Measurements from ENCODE around the gene SCO2. TPM values are rescaled to one million over a fixed set of nuclear protein-coding genes. Genes with fewer than 3 reads are reported as not detected.

The SCO2 gene
- total and polyA plus RNA-seq, 10 of the 15 experiments (the other 5 are each of a cell fraction or from before 2014, with no cell fraction given) = 0.18 to 16.0 (median 2.4) TPM; not detected in 1

DNA sequence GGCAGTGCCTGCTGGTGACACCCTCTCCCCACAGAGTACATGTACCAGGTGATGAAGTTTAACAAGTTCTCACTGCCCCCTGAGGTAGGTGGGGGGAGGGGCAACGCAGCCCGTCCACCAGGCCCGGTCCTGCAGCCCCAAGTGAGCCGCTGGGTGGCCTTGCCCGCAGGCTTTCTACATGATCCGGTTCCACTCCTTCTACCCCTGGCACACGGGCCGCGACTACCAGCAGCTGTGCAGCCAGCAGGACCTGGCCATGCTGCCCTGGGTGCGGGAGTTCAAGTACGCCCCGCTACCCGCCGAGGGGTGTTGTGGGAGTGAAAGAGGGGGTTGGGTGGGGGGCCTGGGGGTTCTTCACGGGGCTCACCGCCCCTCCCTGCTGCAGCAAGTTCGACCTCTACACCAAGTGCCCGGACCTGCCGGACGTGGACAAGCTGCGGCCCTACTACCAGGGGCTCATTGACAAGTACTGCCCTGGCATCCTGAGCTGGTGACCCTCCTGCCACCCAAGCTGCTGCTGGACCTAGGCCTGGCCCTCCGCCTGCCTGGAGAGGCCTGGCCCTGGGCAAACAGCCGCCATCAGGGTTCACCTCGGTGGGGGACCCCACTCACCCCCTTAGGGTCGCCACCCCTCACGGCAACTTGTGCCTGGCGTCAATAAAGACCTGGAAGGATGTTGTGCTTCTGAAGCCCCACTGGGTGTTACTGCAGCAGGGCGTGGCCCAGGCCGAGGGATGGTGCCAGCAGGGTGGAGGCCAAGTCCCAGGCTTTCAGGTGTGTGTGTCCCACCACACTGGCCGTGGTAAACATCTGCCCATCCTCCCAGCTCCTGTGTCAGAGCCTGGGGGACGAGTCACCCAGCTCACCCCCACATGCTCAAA is 35.8 kb downstream of the SCO2 start:
- no peaks in the 10 kb centered on the region for H3K27me3 ChIP-seq (replicated peaks in 1 of 2; ENCODE audit: control insufficient read depth in 2 of 2, insufficient read depth in 2 of 2, low read length in 1 of 2)
- no peaks in the 10 kb centered on the region for H4K20me1 ChIP-seq (ENCODE audit: control insufficient read depth, insufficient read depth)
- no peak overlapping the region for H3K4me3 ChIP-seq
- H3K79me2 ChIP-seq (ENCODE audit: control insufficient read depth, insufficient read depth, low read length) = no peaks in the 10 kb centered on the region
- WGBS (ENCODE audit: insufficient coverage, insufficient replicate concordance, low lambda C conversion rate, missing lambda C conversion rate) = 74% methylated on average over 20 of the region's 31 CpGs
- no peak for ATAC-seq
- ChIA-PET CTCF (no interaction called here), SMC1A (ENCODE audit: uncharacterized antibody, unreplicated experiment) (no interaction called here), RAD21 (ENCODE audit: unreplicated experiment) (interaction anchor here (0.6 kb wide), 1 partner anchor 165 kb away, joined by 3 read pairs; no protein-coding TSS in a partner anchor), POLR2A (no interaction called here)
- H2AFZ ChIP-seq (ENCODE audit: control insufficient read depth, low read depth, low read length) = no peak overlapping the region
- no peak overlapping the region for H3K4me2 ChIP-seq (ENCODE audit: control insufficient read depth, insufficient read depth)
- H3K4me1 ChIP-seq (ENCODE audit: control insufficient read depth, insufficient read depth, low read length) = peaks cover 5% of the 10 kb centered on the region
- TF ChIP-seq PAX8 (IDR thresholded peaks at IDR 0.05) = no peak
- TF ChIP-seq, protein P1, sequence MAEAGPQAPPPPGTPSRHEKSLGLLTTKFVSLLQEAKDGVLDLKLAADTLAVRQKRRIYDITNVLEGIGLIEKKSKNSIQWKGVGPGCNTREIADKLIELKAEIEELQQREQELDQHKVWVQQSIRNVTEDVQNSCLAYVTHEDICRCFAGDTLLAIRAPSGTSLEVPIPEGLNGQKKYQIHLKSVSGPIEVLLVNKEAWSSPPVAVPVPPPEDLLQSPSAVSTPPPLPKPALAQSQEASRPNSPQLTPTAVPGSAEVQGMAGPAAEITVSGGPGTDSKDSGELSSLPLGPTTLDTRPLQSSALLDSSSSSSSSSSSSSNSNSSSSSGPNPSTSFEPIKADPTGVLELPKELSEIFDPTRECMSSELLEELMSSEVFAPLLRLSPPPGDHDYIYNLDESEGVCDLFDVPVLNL (IDR thresholded peaks at IDR 0.05; ENCODE audit: low read depth, low read length) = no peak
- TF ChIP-seq SPI1 (IDR thresholded peaks at IDR 0.05; ENCODE audit: borderline replicate concordance, insufficient read depth, low read depth, low read length) = no peak
- TF ChIP-seq JUND (IDR thresholded peaks at IDR 0.05; ENCODE audit: low read depth, low read length) = no peak
- no peak for TF ChIP-seq RELA (IDR thresholded peaks at IDR 0.05; ENCODE audit: borderline replicate concordance, partially characterized antibody)
- TF ChIP-seq CREB1 (IDR thresholded peaks at IDR 0.05; ENCODE audit: low read depth) = no peak
- no peak for TF ChIP-seq CEBPB (IDR thresholded peaks at IDR 0.05; ENCODE audit: borderline replicate concordance in 1 of 2, low read depth in 2 of 2, low read length in 2 of 2)
- no peak for TF ChIP-seq RAD51 (IDR thresholded peaks at IDR 0.05)
- TF ChIP-seq, protein P2, sequence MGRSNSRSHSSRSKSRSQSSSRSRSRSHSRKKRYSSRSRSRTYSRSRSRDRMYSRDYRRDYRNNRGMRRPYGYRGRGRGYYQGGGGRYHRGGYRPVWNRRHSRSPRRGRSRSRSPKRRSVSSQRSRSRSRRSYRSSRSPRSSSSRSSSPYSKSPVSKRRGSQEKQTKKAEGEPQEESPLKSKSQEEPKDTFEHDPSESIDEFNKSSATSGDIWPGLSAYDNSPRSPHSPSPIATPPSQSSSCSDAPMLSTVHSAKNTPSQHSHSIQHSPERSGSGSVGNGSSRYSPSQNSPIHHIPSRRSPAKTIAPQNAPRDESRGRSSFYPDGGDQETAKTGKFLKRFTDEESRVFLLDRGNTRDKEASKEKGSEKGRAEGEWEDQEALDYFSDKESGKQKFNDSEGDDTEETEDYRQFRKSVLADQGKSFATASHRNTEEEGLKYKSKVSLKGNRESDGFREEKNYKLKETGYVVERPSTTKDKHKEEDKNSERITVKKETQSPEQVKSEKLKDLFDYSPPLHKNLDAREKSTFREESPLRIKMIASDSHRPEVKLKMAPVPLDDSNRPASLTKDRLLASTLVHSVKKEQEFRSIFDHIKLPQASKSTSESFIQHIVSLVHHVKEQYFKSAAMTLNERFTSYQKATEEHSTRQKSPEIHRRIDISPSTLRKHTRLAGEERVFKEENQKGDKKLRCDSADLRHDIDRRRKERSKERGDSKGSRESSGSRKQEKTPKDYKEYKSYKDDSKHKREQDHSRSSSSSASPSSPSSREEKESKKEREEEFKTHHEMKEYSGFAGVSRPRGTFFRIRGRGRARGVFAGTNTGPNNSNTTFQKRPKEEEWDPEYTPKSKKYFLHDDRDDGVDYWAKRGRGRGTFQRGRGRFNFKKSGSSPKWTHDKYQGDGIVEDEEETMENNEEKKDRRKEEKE (IDR thresholded peaks at IDR 0.05) = no peak
- TF ChIP-seq RFX5 (IDR thresholded peaks at IDR 0.05; ENCODE audit: low read depth, low read length) = no peak
- TF ChIP-seq EZH2 (IDR thresholded peaks at IDR 0.05; ENCODE audit: borderline replicate concordance, control insufficient read depth, low read depth, low read length) = no peak
- TF ChIP-seq, protein P3, sequence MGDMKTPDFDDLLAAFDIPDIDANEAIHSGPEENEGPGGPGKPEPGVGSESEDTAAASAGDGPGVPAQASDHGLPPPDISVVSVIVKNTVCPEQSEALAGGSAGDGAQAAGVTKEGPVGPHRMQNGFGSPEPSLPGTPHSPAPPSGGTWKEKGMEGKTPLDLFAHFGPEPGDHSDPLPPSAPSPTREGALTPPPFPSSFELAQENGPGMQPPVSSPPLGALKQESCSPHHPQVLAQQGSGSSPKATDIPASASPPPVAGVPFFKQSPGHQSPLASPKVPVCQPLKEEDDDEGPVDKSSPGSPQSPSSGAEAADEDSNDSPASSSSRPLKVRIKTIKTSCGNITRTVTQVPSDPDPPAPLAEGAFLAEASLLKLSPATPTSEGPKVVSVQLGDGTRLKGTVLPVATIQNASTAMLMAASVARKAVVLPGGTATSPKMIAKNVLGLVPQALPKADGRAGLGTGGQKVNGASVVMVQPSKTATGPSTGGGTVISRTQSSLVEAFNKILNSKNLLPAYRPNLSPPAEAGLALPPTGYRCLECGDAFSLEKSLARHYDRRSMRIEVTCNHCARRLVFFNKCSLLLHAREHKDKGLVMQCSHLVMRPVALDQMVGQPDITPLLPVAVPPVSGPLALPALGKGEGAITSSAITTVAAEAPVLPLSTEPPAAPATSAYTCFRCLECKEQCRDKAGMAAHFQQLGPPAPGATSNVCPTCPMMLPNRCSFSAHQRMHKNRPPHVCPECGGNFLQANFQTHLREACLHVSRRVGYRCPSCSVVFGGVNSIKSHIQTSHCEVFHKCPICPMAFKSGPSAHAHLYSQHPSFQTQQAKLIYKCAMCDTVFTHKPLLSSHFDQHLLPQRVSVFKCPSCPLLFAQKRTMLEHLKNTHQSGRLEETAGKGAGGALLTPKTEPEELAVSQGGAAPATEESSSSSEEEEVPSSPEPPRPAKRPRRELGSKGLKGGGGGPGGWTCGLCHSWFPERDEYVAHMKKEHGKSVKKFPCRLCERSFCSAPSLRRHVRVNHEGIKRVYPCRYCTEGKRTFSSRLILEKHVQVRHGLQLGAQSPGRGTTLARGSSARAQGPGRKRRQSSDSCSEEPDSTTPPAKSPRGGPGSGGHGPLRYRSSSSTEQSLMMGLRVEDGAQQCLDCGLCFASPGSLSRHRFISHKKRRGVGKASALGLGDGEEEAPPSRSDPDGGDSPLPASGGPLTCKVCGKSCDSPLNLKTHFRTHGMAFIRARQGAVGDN (IDR thresholded peaks at IDR 0.05) = no peak
- TF ChIP-seq NBN (IDR thresholded peaks at IDR 0.05) = no peak
- H3K27ac ChIP-seq (ENCODE audit: control insufficient read depth, insufficient read depth) = no peak overlapping the region
- in situ Hi-C loops (cut with MboI) = loop anchor here (10.0 kb wide), 1 partner anchor 235 kb away; the partner anchor contains the start of gene HDAC10
- BruUV-seq (replicated peaks) = no TSS peak
- intact Hi-C loops (cut with micrococcal nuclease; ENCODE audit: unreplicated experiment) = no loop called here
- H3K9me3 ChIP-seq (replicated peaks; ENCODE audit: control insufficient read depth, insufficient read depth, low read length) = no peaks in the 10 kb centered on the region
- no peak for DNase-seq (ENCODE audit: low read depth, low spot score)
- no peak overlapping the region for H3K9ac ChIP-seq (ENCODE audit: control insufficient read depth, insufficient read depth, low read length)
- no peaks in the 10 kb centered on the region for H3K36me3 ChIP-seq (ENCODE audit: control insufficient read depth in 2 of 2, insufficient read depth in 2 of 2, low read length in 1 of 2)
- no peak for FAIRE-seq

Data from GM12878 (cell line).